CD14-positive monocyte (primary cell): ENCODE results near the gene SUPT4H1. TPM values are rescaled to one million over a fixed set of nuclear protein-coding genes. Genes with fewer than 3 reads are reported as not detected.

Experiments
- DNase-seq, 3 donors: peaks; one replicate each; pipeline ENCODE4 v3.0.0-alpha.2; 2011 to 2022
- H2AFZ ChIP-seq: 2 replicates; pipeline ENCODE4 v1.6.0; 2012; ENCODE audit warnings: mild to moderate bottlenecking, low read depth, low read length, inconsistent platforms; ENCODE audit not compliant: insufficient read depth, poor library complexity, severe bottlenecking
- H3K27ac ChIP-seq, 2 donors: 1 replicate in 1 of 2; 2 replicates in 1 of 2; pipeline ENCODE4 v1.5.1; 2012 to 2013; ENCODE audit warnings: low read length in 2 of 2, control low read depth in 1 of 2, inconsistent platforms in 1 of 2, low read depth in 1 of 2, mild to moderate bottlenecking in 1 of 2
- H3K27me3 ChIP-seq, 2 donors: one replicate each; pipeline versions ENCODE4 v1.6.0 to v1.6.1; 2011 to 2013; ENCODE audit warnings: low read length in 2 of 2; ENCODE audit not compliant: control insufficient read depth in 2 of 2, insufficient read depth in 2 of 2
- H3K36me3 ChIP-seq, 2 donors: replicated peaks in 1 of 2; 1 replicate in 1 of 2; 2 replicates in 1 of 2; pipeline versions ENCODE4 v1.5.1 to v1.6.1; 2012 to 2013; ENCODE audit warnings: low read length in 2 of 2, control low read depth in 1 of 2, inconsistent platforms in 1 of 2, mild to moderate bottlenecking in 1 of 2; ENCODE audit not compliant: insufficient read depth in 2 of 2, control insufficient read depth in 1 of 2
- H3K4me1 ChIP-seq, 2 donors: 1 replicate in 1 of 2; 2 replicates in 1 of 2; pipeline versions ENCODE4 v1.5.1 to v1.6.1; 2012 to 2013; ENCODE audit warnings: low read length in 2 of 2, control low read depth in 1 of 2, inconsistent platforms in 1 of 2, mild to moderate bottlenecking in 1 of 2, moderate library complexity in 1 of 2; ENCODE audit not compliant: insufficient read depth in 2 of 2, control insufficient read depth in 1 of 2
- H3K4me2 ChIP-seq: replicated peaks from 2 replicates; pipeline ENCODE3; 2012; ENCODE audit warnings: low read length, moderate library complexity, mild to moderate bottlenecking; ENCODE audit not compliant: poor library complexity, severe bottlenecking; ENCODE audit errors: extremely low read depth
- H3K4me3 ChIP-seq, 3 experiments: fragments of 200-600 bp in 1 of 3; sonication (generic) in 1 of 3; replicated peaks in 1 of 3; 1 replicate in 2 of 3; 2 replicates in 1 of 3; pipeline ENCODE4 v1.5.1; 2011 to 2013; ENCODE audit warnings: low read length in 3 of 3, mild to moderate bottlenecking in 3 of 3, control low read depth in 2 of 3, low read depth in 2 of 3, inconsistent platforms in 1 of 3, moderate library complexity in 1 of 3
- H3K79me2 ChIP-seq: 2 replicates; pipeline ENCODE4 v1.6.0; 2012; ENCODE audit warnings: mild to moderate bottlenecking, control low read depth, inconsistent platforms, low read length, moderate library complexity; ENCODE audit not compliant: insufficient read depth
- H3K9ac ChIP-seq: 2 replicates; pipeline ENCODE4 v1.6.0; 2017; ENCODE audit warnings: low read length, mild to moderate bottlenecking; ENCODE audit not compliant: insufficient read depth, poor library complexity, severe bottlenecking
- H3K9me3 ChIP-seq, 2 donors: replicated peaks in 1 of 2; 1 replicate in 1 of 2; 2 replicates in 1 of 2; pipeline versions ENCODE4 v1.5.1 to v1.6.1; 2012 to 2013; ENCODE audit warnings: low read length in 2 of 2, control low read depth in 1 of 2; ENCODE audit not compliant: control insufficient read depth in 1 of 2, insufficient read depth in 1 of 2
- H4K20me1 ChIP-seq: 2 replicates; pipeline ENCODE4 v1.6.0; 2012; ENCODE audit warnings: mild to moderate bottlenecking, low read length, control low read depth, moderate library complexity; ENCODE audit not compliant: insufficient read depth
- H3K27ac Mint-ChIP-seq, 7 donors: one replicate each; pipeline ENCODE4 v1.8.0; 2020; ENCODE audit warnings: mild to moderate bottlenecking in 7 of 7, mixed read lengths in 7 of 7, moderate library complexity in 6 of 7, inconsistent platforms in 2 of 7
- H3K27me3 Mint-ChIP-seq, 3 donors: one replicate each; pipeline ENCODE4 v1.8.0; 2021 to 2022; ENCODE audit warnings: low read depth in 3 of 3, mild to moderate bottlenecking in 3 of 3, mixed read lengths in 3 of 3, moderate library complexity in 3 of 3, inconsistent platforms in 1 of 3
- H3K36me3 Mint-ChIP-seq, 2 donors: one replicate each; pipeline ENCODE4 v1.8.0; 2020; ENCODE audit warnings: mixed read lengths in 2 of 2, inconsistent platforms in 1 of 2, mild to moderate bottlenecking in 1 of 2
- H3K4me1 Mint-ChIP-seq: one replicate; pipeline ENCODE4 v1.8.0; 2020; ENCODE audit warnings: mild to moderate bottlenecking, mixed read lengths
- H3K4me3 Mint-ChIP-seq, 2 donors: one replicate each; pipeline ENCODE4 v1.8.0; 2020; ENCODE audit warnings: mild to moderate bottlenecking in 2 of 2, mixed read lengths in 2 of 2, moderate library complexity in 1 of 2
- H3K9me3 Mint-ChIP-seq, 7 donors: one replicate each; pipeline ENCODE4 v1.8.0; 2020 to 2022; ENCODE audit warnings: mixed read lengths in 7 of 7, mild to moderate bottlenecking in 6 of 7, moderate library complexity in 6 of 7, inconsistent platforms in 2 of 7
- CTCF ChIP-seq: fragments of 200-600 bp; IDR thresholded peaks from one replicate; pipeline ENCODE4 v1.8.0; 2022; ENCODE audit warnings: antibody characterized with exemption, mild to moderate bottlenecking
- WGBS: methylation state at CpG from one replicate; pipeline ENCODE4 v1.1.5; 2013; ENCODE audit warnings: missing lambda C conversion rate; ENCODE audit not compliant: insufficient coverage; 5-methylcytosine and 5-hydroxymethylcytosine counted together
- intact Hi-C, 2 donors: fragments of 100-400 bp; cut with micrococcal nuclease; formaldehyde crosslinking; loops; one replicate each; pipeline versions ENCODE4 v1.15.0 to v1.15.1; 2023
- polyA plus RNA-seq, 3 donors: library from polyadenylated mRNA; depleted of rRNA in 1 of 3; unstranded in 2 of 3; stranded (reverse) in 1 of 3; fragments of 300-500 nt in 2 of 3; fragments of >200 nt in 1 of 3; fragmentation: Illumina TruSeq in 2 of 3; gene quantifications; 1 replicate in 2 of 3; 2 replicates in 1 of 3; pipeline ENCODE4 v1.2.3, GENCODE V29; 2012 to 2021

SUPT4H1 gene
- polyA plus RNA-seq, 3 donors: 144 to 251 (median 241) TPM

DNA sequence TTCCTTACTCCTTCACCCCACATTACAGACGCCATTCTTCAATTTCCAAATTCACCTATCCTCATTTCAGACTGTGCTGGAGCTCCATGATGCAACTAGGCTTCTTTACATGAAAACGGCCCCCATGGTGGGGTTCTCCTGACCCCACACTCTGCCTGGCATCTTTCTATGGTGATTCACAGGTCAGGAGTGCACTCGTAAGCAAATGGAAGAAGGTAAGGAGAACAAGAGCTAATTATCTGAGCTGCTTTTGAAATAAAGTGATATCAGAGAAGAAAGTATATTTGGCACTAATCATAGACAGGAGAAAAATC, 27.5 kb upstream of the SUPT4H1 start:
- Histone ChIP-seq H3K9ac (no peak overlapping the region), H2AFZ (no peak overlapping the region), H3K4me3 (no peak overlapping the region), H3K27ac (no peak overlapping the region), H3K4me2 (no peak overlapping the region), H3K27me3 (no peaks in the 10 kb centered on the region), H3K79me2 (no peaks in the 10 kb centered on the region), H4K20me1 (no peaks in the 10 kb centered on the region), H3K9me3 (no peaks in the 10 kb centered on the region), H3K36me3 (no peaks in the 10 kb centered on the region), H3K4me1 (peaks cover 28 to 33% of the 10 kb centered on the region in 2 donors)
- Mint-ChIP-seq H3K27me3 (peaks cover 6 to 20% (median 9%) of the 10 kb centered on the region in 3 donors), H3K9me3 (peaks cover 0 to 2% (median 0%) of the 10 kb centered on the region in 7 donors), H3K4me3 (no peak overlapping the region), H3K4me1 (peaks cover 45% of the 10 kb centered on the region), H3K27ac (no peak overlapping the region), H3K36me3 (no peaks in the 10 kb centered on the region)
- no peak for DNase-seq
- no peak for TF ChIP-seq CTCF
- 77% methylated on average over 3 of the region's 3 CpGs for WGBS
- intact Hi-C loops: no loop called here

DNA sequence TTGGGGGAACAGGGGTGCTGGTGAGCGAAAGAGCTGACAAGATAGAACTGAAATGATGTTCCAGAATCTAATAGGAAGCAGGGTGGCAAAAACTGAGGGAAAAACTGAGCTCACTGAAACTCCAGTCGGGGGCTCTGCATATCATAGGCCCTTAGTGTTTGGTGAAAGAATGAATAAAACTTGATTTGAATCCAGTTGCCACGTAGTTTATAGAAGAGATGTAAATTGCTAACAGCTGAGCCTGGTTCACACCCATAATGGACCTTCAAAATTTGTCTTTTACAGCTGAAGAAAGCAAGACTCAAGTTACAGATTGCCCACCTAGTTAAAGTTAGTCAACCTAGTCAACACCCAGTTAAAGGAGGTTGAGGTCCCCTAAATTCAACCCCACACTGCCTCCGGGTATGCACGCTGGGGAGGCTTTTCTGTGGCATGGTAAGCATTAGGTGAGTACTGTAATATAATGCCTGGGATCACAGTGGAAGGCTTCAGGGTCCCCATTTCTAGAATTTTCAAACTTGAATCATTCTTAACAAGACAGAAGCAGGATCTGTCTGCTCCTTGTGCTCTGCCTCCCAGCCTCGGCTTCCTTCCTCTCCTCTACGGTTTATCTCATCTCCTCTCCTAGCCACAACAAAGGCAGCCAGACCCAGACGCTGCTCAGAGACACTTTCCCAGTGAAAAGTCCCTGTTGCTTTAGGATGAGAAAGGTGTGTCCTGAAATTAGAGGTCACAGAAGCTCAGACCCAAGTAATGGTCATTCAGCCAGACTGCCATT, 26.9 kb upstream of the SUPT4H1 start:
- no peaks in the 10 kb centered on the region for H4K20me1 ChIP-seq
- intact Hi-C loops: no loop called here
- Mint-ChIP-seq H3K4me1 (peaks cover 40% of the 10 kb centered on the region), H3K27me3 (peaks cover 6 to 20% (median 12%) of the 10 kb centered on the region in 3 donors), H3K27ac (no peak overlapping the region), H3K9me3 (peaks cover 0 to 2% (median 0%) of the 10 kb centered on the region in 7 donors), H3K4me3 (no peak overlapping the region), H3K36me3 (no peaks in the 10 kb centered on the region)
- WGBS: 23% methylated on average over 4 of the region's 8 CpGs
- H3K36me3 ChIP-seq: no peaks in the 10 kb centered on the region
- H3K27ac ChIP-seq: no peak overlapping the region
- H2AFZ ChIP-seq: peak overlapping the region; percentile 33
- H3K9me3 ChIP-seq: no peaks in the 10 kb centered on the region
- no peak overlapping the region for H3K4me3 ChIP-seq
- no peaks in the 10 kb centered on the region for H3K79me2 ChIP-seq
- TF ChIP-seq CTCF: no peak
- no peak for DNase-seq
- H3K4me1 ChIP-seq: peaks cover 26 to 30% of the 10 kb centered on the region in 2 donors
- no peak overlapping the region for H3K9ac ChIP-seq
- no peaks in the 10 kb centered on the region for H3K27me3 ChIP-seq
- H3K4me2 ChIP-seq: no peak overlapping the region
